ENCODE data around the gene BCL2.

DNA sequence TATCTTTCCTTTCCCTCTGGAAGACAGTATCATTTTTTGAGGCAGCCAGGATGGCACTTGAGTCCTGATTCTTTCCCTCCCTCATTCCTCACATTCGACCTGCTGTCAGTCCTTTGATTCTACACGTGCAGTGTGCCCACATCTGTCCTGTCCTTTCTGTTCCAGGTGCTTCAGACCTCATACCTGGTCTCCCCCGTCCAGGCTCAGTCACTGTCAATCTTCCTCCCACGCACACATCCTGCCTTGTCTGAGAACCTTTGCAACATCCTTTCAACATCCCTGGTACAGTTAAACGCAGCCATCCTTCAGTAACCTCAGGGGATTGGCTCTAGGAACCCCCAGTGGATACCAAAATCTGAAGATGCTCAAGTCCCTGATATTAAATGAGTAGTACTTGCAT, 10.1 kb downstream of the BCL2 start:
- TF ChIP-seq, protein P1, sequence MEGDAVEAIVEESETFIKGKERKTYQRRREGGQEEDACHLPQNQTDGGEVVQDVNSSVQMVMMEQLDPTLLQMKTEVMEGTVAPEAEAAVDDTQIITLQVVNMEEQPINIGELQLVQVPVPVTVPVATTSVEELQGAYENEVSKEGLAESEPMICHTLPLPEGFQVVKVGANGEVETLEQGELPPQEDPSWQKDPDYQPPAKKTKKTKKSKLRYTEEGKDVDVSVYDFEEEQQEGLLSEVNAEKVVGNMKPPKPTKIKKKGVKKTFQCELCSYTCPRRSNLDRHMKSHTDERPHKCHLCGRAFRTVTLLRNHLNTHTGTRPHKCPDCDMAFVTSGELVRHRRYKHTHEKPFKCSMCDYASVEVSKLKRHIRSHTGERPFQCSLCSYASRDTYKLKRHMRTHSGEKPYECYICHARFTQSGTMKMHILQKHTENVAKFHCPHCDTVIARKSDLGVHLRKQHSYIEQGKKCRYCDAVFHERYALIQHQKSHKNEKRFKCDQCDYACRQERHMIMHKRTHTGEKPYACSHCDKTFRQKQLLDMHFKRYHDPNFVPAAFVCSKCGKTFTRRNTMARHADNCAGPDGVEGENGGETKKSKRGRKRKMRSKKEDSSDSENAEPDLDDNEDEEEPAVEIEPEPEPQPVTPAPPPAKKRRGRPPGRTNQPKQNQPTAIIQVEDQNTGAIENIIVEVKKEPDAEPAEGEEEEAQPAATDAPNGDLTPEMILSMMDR (conservative IDR thresholded peaks at IDR 0.05; ENCODE audit: low read depth, low read length) = no peak
- TF ChIP-seq EZH2 (IDR thresholded peaks at IDR 0.05; ENCODE audit: low read length, unreplicated experiment) (no peak), EZH2phosphoT487 (IDR thresholded peaks at IDR 0.05; ENCODE audit: borderline replicate concordance, low read length) (no peak)
